GF-D8 (cell line): Measurements from ENCODE around the gene TENT4B.

Source experiments
- DNase-seq: peaks from one replicate; lab custom pipeline; 2025; lab: John Stamatoyannopoulos, UW

The TENT4B gene

DNA sequence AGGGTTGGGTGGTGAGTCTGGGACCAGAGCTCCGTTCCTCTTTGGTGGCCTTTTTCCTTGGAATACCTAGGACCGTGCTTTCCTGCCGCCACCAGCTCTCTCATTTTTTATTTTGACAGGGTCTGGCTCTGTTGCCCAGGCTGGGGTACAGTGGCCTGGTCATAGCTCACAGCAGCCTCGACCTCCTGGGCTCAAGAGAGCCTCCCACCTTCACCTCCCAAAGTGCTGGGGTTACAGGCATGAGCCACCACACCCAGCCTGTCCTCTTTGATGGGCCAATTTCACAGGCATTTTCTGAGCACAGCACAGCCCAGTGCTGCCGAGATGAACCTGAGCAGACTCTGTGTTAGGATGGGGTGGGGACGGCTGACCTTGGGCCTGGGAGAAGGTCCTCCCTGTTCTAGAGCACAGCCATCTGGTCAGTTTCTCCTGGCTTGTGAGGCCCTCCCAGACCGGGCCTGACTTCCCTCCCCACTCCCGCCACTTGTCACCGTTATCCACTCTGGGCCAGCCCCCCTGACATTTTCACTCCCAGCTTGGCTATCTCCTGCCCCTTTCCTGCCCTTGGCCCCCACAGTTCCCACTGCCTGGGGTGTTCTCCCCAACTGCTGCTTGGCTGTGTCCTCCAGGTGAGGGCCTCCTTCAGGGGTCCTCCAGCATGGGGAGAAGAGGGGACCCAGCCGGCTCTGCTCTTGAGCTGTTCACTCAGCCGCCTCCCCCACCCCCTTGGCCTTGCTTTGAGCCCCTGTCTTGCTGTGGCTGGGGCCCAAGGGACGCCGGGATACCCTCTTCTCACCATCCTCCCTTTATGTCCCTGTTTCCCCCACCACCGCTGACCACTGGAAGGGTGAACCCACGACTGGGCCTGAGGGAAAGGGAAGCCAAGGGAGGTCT, 118.3 kb downstream of the TENT4B start:
- DNase-seq: no peak

- DNase-seq: no peak
Measured at GRCh38 chr16:50272111-50272571, 119.0 kb downstream of the TENT4B start.

DNA sequence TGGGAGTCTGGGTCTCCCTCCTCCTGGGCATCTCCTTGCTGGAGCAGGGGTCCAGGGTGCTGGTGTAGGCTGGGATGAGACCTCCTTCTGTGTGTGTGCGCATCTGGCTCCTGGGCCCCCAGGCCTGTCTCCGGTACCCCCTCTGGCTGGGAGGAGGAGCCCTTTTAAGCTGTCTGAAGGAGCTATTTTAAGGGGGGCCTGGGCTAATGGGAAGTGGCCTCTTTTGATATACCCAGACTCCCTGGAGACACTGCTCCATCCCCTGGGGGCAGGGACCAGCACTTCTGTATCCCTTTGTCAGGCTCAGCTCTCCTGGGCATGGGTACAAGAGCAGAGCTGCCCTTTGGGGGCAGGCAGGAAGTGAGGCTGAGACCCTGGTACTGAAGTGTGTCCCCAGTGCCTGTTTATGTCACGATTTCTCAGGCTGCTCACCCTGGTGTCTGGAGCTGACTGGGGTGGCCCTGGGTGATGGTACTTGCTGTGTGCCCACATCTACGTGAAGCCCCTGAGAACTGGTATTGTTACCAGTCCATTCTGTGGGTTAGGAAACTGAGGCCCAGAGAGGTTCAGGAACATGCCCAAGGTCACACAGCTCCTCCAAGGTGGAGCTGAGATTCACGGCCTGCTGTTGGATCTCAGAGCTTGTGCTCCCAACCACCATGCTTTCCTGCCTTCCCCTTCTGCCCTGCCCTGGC, 119.7 kb downstream of the TENT4B start:
- DNase-seq: no peak

DNA sequence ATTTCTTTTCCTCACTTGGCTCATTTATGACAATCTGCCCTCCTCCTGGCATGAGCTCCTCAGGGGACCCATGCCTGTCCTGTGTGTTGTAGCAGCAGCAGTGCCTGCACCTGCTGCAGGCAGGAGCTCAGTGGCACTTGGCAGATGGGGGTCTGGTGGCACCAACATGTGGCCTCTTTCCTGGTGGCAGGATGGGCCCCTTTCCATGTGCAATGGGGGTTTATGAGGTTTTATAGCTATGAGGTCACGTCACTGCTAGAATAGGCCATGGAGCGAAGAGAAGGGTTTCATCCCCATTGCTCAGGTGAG, 120.2 kb downstream of the TENT4B start:
- DNase-seq: no peak

DNA sequence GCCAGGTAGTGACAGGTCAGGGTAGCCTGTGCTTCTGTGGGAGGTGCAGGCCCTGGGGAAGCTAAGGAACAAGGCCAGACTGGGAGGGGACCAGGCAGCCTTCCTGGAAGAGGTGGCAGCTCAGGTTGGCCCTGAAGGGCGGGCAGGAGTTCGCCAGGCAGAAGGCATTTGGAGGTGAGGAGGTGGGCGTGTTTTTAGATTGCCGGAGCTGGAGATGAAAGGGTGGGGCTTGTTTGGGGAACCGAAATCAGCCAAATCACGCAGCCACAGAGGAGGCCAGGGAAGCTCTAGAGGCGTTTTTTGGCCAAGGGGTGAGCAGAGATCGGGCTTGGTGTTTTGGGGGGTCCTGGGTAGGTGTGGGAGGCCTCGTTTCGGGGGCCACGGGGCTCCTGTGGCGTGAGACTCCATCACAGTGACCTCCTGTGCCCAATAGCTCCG, 120.8 kb downstream of the TENT4B start:
- peak; percentile 20 for DNase-seq

DNA sequence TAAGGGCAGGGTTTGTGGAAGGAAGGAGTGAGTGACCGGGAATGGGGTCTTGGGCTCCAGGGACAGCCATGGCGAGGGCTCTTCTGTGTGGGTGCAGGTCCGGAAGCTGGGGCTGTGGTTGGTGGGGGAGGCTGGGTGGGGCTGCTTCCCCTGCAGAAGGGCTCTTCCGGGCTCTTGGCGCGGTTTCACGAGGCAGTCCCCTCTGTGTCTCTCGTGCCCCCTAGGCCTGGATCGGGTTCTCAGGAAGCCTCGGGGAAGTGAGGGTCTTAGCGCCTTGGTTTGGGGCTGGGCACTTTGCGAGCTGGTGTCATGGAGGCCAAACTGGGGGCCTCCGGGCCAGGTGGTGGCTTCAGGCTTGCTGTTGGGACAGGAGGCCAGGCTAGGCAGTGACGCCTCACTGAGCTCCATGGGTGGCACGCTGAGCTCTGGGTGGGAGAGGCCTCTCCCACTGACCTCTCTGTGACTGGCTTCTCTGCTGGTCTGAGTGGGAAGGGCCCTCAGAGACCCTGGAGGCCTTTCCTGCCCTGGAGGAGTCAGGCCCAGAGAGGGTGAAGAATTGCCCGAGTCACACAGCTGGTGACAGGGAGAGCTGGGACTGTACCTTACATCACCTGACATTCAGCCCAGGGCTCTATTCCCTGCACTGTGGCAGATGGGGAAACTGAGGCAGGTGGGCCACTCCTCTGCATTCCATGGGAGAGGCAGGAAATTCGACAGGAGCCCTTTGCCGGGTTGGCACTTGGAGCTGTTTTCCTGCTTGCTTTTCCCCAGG, 121.4 kb downstream of the TENT4B start:
- no peak for DNase-seq

DNA sequence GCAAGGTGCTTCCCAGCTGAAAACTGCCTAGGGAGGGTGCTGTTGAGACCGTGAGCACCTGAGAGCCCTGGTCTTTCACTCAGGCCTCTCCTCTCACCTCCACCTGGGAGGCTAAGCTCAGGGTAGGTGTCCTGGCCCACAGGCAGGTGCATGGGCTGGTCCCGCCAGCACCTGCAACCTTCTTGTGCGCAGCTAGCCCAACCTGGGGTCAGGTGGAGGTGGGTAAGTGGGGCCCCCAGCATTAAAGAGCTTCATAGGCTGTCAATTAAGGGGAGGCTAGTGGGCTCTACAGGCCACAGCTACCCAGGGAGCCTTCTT, 122.0 kb downstream of the TENT4B start:
- no peak for DNase-seq

DNA sequence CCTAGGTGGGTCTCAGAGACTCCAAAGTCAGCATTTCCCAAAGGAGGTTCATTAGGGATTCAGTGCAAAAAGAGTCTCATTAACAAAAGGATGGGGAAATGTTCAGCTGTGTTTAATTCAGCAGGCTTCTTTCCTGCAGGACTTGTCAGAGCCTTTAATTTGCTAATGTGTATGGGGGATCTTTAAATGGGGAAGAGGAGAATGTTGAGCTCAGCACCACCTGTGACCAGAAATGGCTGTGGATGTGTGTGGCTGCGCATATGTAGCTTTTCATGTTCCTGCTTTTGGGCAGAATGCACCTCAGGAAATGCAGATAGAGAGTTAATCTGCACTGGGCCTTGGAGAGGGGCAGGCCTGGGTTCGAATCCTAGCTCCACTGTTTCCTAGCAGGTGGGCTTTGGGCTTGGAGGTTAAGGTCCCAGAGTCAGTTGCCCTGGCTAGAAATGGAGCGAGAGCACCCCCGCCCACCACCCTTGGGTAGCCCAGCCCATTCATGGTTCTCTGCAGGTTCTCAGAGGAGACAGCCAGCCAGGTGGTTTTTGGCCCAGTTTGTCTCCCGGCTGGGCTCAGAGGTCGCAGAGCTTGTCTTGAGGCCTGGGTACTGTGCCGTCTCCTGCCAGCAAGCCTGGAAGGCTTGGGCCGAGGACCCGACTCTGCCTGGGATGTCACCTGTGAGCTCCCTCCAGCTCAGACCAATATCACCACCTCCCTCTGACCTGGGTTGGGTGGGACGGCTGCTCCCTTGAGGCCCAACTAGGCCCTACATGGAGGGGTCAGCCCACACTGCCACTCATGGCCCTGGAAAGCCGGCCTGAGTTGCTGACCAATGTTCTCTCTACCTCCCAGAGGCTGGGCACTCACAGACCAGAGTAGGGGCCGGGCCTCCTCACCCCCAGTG, 122.6 kb downstream of the TENT4B start:
- DNase-seq: no peak

GRCh38 chr16:50276326-50276640, 123.2 kb downstream of the TENT4B start:
- no peak for DNase-seq

DNA sequence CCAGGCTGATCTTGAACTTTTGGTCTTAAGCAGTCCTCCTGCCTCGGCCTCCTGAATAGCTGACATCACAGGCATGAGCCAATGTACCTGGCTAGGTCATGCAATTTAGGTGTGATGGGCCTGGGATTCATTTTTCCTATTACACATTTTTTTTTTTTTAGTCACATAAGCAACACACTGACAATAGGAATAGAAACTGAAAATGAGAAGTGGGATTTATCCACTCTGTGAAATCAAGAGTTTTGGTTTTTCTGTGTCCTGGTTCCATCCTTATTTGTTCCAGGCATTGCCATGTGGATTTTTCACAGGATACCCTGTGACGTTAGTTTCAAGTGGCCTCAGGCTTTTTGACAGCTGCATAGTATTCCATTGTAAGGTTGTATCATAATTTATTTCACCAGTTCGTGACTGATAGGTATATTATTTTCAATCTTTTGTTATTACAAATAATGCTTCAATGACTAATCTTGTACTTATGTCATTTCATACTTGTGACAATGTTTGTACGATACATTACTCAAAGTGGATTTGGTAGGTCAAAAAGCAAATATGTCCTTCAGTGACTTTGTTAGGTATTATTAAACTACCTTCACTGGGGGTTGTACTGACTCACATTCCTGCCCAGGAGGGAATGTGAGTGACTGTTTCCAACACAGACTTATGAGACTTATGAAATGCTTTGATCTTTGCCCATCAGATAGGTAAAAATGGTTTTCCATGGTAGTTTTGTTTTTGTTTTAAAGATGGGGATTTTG, 123.9 kb downstream of the TENT4B start:
- no peak for DNase-seq

DNA sequence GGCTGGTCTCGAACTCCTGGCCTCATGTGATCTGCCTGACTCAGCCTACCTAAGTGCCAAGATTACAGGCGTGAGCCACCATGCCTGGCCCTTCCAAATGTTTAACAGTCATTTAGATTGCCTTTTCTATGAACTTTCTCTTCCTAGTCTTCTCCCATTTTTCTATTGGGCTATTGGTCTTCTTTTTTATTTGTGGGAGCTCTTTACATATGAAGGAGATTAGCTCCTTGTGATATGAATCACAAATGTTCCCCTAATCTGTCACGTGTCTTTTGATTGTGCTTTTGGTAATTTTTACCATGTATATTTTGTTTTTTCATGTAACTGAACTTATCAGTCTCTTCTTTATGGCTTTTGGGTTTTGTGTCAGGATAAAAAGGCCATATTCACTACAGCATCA, 125.1 kb downstream of the TENT4B start:
- DNase-seq: no peak

- DNase-seq: no peak
Measured at GRCh38 chr16:50279504-50279865, 126.4 kb downstream of the TENT4B start.

- no peak for DNase-seq
Measured at GRCh38 chr16:50280932-50281331, 127.8 kb downstream of the TENT4B start.
